GM12801 (cell line): ENCODE measurements around the gene CASQ1.

Source experiments
- CTCF ChIP-seq: IDR thresholded peaks from one replicate; pipeline ENCODE4 v1.5.1; 2011; ENCODE audit warnings: control low read depth; ENCODE audit not compliant: insufficient read length; ENCODE audit errors: extremely low read depth

The CASQ1 gene

GRCh38 chr1:160205242-160206035 lies 15.1 kb downstream of the CASQ1 start, which contains the start of gene PEA15:
TSS of gene PEA15 (plus strand) at chr1:160205384. CDS start at chr1:160211545, 6,161 bp downstream.
- TF ChIP-seq CTCF: no peak

DNA sequence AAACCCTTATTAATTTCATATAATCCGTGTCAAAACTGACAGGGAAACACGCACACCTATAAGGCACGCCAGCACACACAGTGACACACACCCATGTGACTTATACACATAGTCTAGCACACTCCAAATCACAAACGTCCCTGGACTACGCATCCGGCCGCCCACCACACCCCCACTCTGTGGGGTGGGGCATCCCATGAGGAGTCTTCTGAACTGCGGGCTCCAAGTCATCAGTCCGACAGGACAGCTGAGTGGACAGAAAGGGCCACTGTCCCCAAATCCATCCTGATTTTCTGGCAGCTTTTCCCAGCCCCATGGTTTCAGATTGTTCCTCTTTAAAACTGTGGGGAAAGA lies 15.6 kb downstream of the CASQ1 start:
- TF ChIP-seq CTCF: no peak

DNA sequence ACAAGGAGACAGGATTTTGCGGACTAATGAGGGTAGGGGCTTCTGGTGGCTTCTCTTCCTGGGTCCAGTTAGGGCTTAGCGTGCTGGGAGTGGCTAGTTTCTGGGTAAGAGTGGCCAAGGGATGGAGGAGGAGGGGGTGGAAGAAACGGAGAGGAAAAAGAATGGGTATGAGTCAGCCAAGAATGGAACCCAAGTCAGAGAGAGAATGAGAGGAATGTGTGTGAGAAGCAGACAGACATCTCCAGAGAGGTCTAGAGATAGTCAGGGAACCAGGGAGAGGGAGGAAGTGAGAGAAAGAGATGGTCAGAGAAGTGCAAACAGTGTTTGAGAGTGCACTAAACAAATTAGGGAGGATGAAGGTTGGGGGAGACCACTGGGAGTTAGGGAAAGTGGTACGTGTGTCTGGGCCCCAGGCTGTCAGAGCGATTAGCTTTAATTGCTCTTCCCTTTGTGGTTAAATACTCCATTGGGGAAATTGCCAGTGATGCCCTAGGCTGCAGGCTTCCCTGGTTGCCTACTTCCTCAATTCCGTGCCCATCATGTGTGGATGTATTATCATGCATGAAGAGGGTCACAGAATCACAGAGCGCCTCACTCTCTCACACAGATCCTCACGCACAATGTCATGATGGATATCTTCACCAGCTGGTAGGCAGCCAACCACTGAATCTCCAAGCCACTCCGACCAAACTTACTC lies 16.2 kb downstream of the CASQ1 start:
- TF ChIP-seq CTCF: no peak

DNA sequence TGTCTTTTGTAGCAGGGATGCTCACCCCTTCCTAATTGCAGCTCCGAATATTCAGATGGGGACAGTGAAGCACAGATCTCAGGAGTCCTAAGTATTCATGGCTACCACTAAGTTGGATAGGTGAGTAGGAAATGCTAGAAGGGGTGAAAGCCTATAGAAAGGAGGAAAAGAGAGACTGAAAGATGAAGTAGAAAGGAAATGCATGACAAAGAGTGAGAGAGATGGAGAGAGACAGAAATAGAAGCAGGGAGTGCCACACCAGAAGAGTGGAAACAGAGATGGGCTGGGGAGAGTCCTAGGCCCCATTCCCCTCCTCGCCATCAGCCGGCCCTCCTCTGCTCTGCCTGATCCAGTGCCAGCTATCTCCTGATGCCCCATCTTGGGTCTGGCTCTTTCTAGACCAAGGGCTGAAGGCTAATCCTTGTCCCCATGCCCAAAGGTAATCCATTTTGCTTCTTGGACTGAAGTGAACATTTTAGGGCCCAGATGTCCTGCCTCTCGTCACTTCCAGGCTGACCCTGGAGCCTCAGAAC lies 16.8 kb downstream of the CASQ1 start:
- TF ChIP-seq CTCF: no peak

GRCh38 chr1:160207771-160208556 lies 17.6 kb downstream of the CASQ1 start:
- no peak for TF ChIP-seq CTCF

- TF ChIP-seq CTCF: no peak
Measured at GRCh38 chr1:160208557-160209320, 18.4 kb downstream of the CASQ1 start.
